ENCODE results near the gene VPS9D1. TPM values are rescaled to one million over a fixed set of nuclear protein-coding genes. Genes with fewer than 3 reads are reported as not detected.
A peak's percentile ranks its signal among the peaks of the same experiment; 100 is the strongest.

Gene VPS9D1
- total RNA-seq, 1 donor from 2014 or later, result 11.3 TPM

- no peaks in the 10 kb centered on the region for H3K9me3 Mint-ChIP-seq (ENCODE audit: unreplicated experiment)
- no peak overlapping the region for H3K4me3 ChIP-seq (ENCODE audit: insufficient read depth, low read depth, low read length)
- H3K9me3 ChIP-seq (ENCODE audit: insufficient read depth, low read depth, low read length), result no peaks in the 10 kb centered on the region
- H3K4me2 ChIP-seq (ENCODE audit: low read length), result no peak overlapping the region
- no peaks in the 10 kb centered on the region for H3K4me1 ChIP-seq (ENCODE audit: insufficient read depth, low read length)
- TF ChIP-seq EZH2 (IDR thresholded peaks at IDR 0.05; ENCODE audit: insufficient read depth, low read length), result no peak
- TF ChIP-seq CTCF (IDR thresholded peaks at IDR 0.05; ENCODE audit: insufficient read depth, low read depth, low read length), result no peak
- peaks cover 25% of the 10 kb centered on the region for H3K36me3 ChIP-seq (ENCODE audit: insufficient read depth, low read length)
- peak overlapping the region; percentile 46 for H3K4me3 Mint-ChIP-seq (ENCODE audit: unreplicated experiment)
- no peak for FAIRE-seq
- no peaks in the 10 kb centered on the region for H3K79me2 ChIP-seq (ENCODE audit: insufficient read depth, low read length)
- no peak overlapping the region for H3K27ac ChIP-seq (ENCODE audit: low read depth, low read length)
- H3K4me1 Mint-ChIP-seq (ENCODE audit: low read depth, unreplicated experiment), result peaks cover 2% of the 10 kb centered on the region
- H3K36me3 Mint-ChIP-seq (ENCODE audit: low read depth, unreplicated experiment), result no peaks in the 10 kb centered on the region
- H3K27ac Mint-ChIP-seq (ENCODE audit: unreplicated experiment), result no peak overlapping the region
- peaks cover 11% of the 10 kb centered on the region for H4K20me1 ChIP-seq (ENCODE audit: insufficient read depth, low read length)
- DNase-seq (ENCODE audit: low read depth), result no peak
- H3K9ac ChIP-seq (ENCODE audit: low read length), result no peak overlapping the region
- no peaks in the 10 kb centered on the region for H3K27me3 Mint-ChIP-seq (ENCODE audit: low read depth, unreplicated experiment)
- H3K27me3 ChIP-seq (ENCODE audit: insufficient read depth, low read length), result no peaks in the 10 kb centered on the region
- H2AFZ ChIP-seq (ENCODE audit: low read depth, low read length), result no peak overlapping the region
Measured at GRCh38 chr16:89742948-89743347, 22.2 kb upstream of the VPS9D1 start.

GRCh38 chr16:89741342-89742014, 20.8 kb upstream of the VPS9D1 start:
- Histone ChIP-seq H2AFZ (ENCODE audit: low read depth, low read length) (no peak overlapping the region), H3K4me1 (ENCODE audit: insufficient read depth, low read length) (no peaks in the 10 kb centered on the region), H3K9me3 (ENCODE audit: insufficient read depth, low read depth, low read length) (no peaks in the 10 kb centered on the region), H3K27ac (ENCODE audit: low read depth, low read length) (no peak overlapping the region), H3K4me2 (ENCODE audit: low read length) (no peak overlapping the region), H3K4me3 (ENCODE audit: insufficient read depth, low read depth, low read length) (no peak overlapping the region), H3K79me2 (ENCODE audit: insufficient read depth, low read length) (no peaks in the 10 kb centered on the region), H3K36me3 (ENCODE audit: insufficient read depth, low read length) (peaks cover 37% of the 10 kb centered on the region), H3K9ac (ENCODE audit: low read length) (no peak overlapping the region), H4K20me1 (ENCODE audit: insufficient read depth, low read length) (peaks cover 25% of the 10 kb centered on the region), H3K27me3 (ENCODE audit: insufficient read depth, low read length) (no peaks in the 10 kb centered on the region)
- no peaks in the 10 kb centered on the region for H3K9me3 Mint-ChIP-seq (ENCODE audit: unreplicated experiment)
- DNase-seq (ENCODE audit: low read depth) (no peak), FAIRE-seq (no peak)
- peaks cover 2% of the 10 kb centered on the region for H3K4me1 Mint-ChIP-seq (ENCODE audit: low read depth, unreplicated experiment)
- H3K4me3 Mint-ChIP-seq (ENCODE audit: unreplicated experiment), result no peak overlapping the region
- H3K27me3 Mint-ChIP-seq (ENCODE audit: low read depth, unreplicated experiment), result no peaks in the 10 kb centered on the region
- TF ChIP-seq CTCF (IDR thresholded peaks at IDR 0.05; ENCODE audit: insufficient read depth, low read depth, low read length), result no peak
- TF ChIP-seq EZH2 (IDR thresholded peaks at IDR 0.05; ENCODE audit: insufficient read depth, low read length), result no peak
- no peak overlapping the region for H3K27ac Mint-ChIP-seq (ENCODE audit: unreplicated experiment)
- H3K36me3 Mint-ChIP-seq (ENCODE audit: low read depth, unreplicated experiment), result no peaks in the 10 kb centered on the region

DNA sequence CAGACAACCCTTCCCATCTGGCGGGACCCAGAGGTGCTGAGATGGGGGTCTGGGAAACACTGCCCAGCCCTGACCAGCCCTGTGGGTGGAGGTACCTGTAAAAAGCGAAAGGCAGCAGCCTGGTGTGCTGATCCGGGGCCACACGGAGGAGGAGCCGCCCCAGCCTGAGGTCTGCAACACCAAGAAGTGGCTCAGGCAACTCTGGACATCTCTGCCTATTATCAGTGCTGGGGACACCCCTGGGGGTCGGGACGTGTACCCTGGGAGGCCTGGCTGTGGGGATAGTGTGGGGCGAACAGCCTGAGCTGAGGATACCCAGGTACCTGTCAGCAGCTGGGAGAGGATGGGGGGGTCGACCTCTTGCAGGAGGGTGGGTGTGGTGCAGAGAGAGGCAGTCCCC, 18.7 kb upstream of the VPS9D1 start:
- Mint-ChIP-seq H3K4me3 (ENCODE audit: unreplicated experiment) (no peak overlapping the region), H3K27ac (ENCODE audit: unreplicated experiment) (no peak overlapping the region), H3K36me3 (ENCODE audit: low read depth, unreplicated experiment) (peaks cover 5% of the 10 kb centered on the region), H3K4me1 (ENCODE audit: low read depth, unreplicated experiment) (peaks cover 2% of the 10 kb centered on the region), H3K9me3 (ENCODE audit: unreplicated experiment) (no peaks in the 10 kb centered on the region), H3K27me3 (ENCODE audit: low read depth, unreplicated experiment) (no peaks in the 10 kb centered on the region)
- Histone ChIP-seq H3K9ac (ENCODE audit: low read length) (no peak overlapping the region), H3K79me2 (ENCODE audit: insufficient read depth, low read length) (no peaks in the 10 kb centered on the region), H3K36me3 (ENCODE audit: insufficient read depth, low read length) (peaks cover 44% of the 10 kb centered on the region), H4K20me1 (ENCODE audit: insufficient read depth, low read length) (peaks cover 35% of the 10 kb centered on the region), H3K27me3 (ENCODE audit: insufficient read depth, low read length) (no peaks in the 10 kb centered on the region), H3K9me3 (ENCODE audit: insufficient read depth, low read depth, low read length) (no peaks in the 10 kb centered on the region), H2AFZ (ENCODE audit: low read depth, low read length) (no peak overlapping the region), H3K27ac (ENCODE audit: low read depth, low read length) (no peak overlapping the region), H3K4me1 (ENCODE audit: insufficient read depth, low read length) (no peaks in the 10 kb centered on the region), H3K4me2 (ENCODE audit: low read length) (no peak overlapping the region), H3K4me3 (ENCODE audit: insufficient read depth, low read depth, low read length) (no peak overlapping the region)
- DNase-seq (ENCODE audit: low read depth) (no peak), FAIRE-seq (no peak)
- TF ChIP-seq CTCF (IDR thresholded peaks at IDR 0.05; ENCODE audit: insufficient read depth, low read depth, low read length), result no peak
- no peak for TF ChIP-seq EZH2 (IDR thresholded peaks at IDR 0.05; ENCODE audit: insufficient read depth, low read length)

Measured in astrocyte (in vitro differentiated cells and primary cell).